ENCODE data around the gene DNAH7. TPM values are rescaled to one million over a fixed set of nuclear protein-coding genes. Genes with fewer than 3 reads are reported as not detected.
"Not testable (repeated sequence)": the region's sequence is repeated elsewhere in the genome, so short reads cannot be mapped to it uniquely, and the experiment has no call there.

Gene DNAH7
- total RNA-seq, 2 experiments from 2014 or later = 0.07 TPM

GRCh38 chr2:195937176-195937575, 131.5 kb downstream of the DNAH7 start:
- H3K4me3 Mint-ChIP-seq = no peak overlapping the region
- no peak overlapping the region for H3K27ac Mint-ChIP-seq
- ChIA-PET POLR2A (no interaction called here), CTCF (interaction anchor here (0.8 kb wide), 1 partner anchor 272 kb away, joined by 3 read pairs; no protein-coding TSS in a partner anchor)
- H3K9me3 Mint-ChIP-seq = no peaks in the 10 kb centered on the region
- ATAC-seq = no peak
- no peaks in the 10 kb centered on the region for H3K4me1 Mint-ChIP-seq (ENCODE audit: low read depth)
- DNase-seq = no peak
- no peaks in the 10 kb centered on the region for H3K36me3 Mint-ChIP-seq (ENCODE audit: low read depth)
- no peak for TF ChIP-seq CTCF (IDR thresholded peaks at IDR 0.05)
- intact Hi-C loops (cut with micrococcal nuclease) = no loop called here
- H3K27me3 Mint-ChIP-seq = no peaks in the 10 kb centered on the region

- Mint-ChIP-seq H3K4me1 (ENCODE audit: low read depth) (no peaks in the 10 kb centered on the region), H3K36me3 (ENCODE audit: low read depth) (no peaks in the 10 kb centered on the region), H3K9me3 (peaks cover 2% of the 10 kb centered on the region), H3K27me3 (no peaks in the 10 kb centered on the region), H3K27ac (no peak overlapping the region), H3K4me3 (no peak overlapping the region)
- CTCF ChIA-PET = no interaction called here
- intact Hi-C loops (cut with micrococcal nuclease) = no loop called here
- no peak for TF ChIP-seq CTCF (IDR thresholded peaks at IDR 0.05)
- POLR2A ChIA-PET = no interaction called here
- DNase-seq (no peak), ATAC-seq (no peak)
Observed at GRCh38 chr2:195934484-195934883, 134.2 kb downstream of the DNAH7 start.

GRCh38 chr2:195929531-195929930, 139.1 kb downstream of the DNAH7 start:
- Mint-ChIP-seq H3K27me3 (no peaks in the 10 kb centered on the region), H3K27ac (no peak overlapping the region), H3K36me3 (ENCODE audit: low read depth) (no peaks in the 10 kb centered on the region), H3K9me3 (peaks cover 2% of the 10 kb centered on the region), H3K4me1 (ENCODE audit: low read depth) (no peaks in the 10 kb centered on the region), H3K4me3 (no peak overlapping the region)
- DNase-seq (no peak), ATAC-seq (no peak)
- POLR2A ChIA-PET = no interaction called here
- CTCF ChIA-PET = no interaction called here
- TF ChIP-seq CTCF (IDR thresholded peaks at IDR 0.05) = no peak
- intact Hi-C loops (cut with micrococcal nuclease) = no loop called here

GRCh38 chr2:195925120-195925519, 143.5 kb downstream of the DNAH7 start:
- ATAC-seq (no peak), DNase-seq (no peak)
- CTCF ChIA-PET = no interaction called here
- intact Hi-C loops (cut with micrococcal nuclease) = no loop called here
- Mint-ChIP-seq H3K9me3 (peaks cover under 1% of the 10 kb centered on the region), H3K27ac (no peak overlapping the region), H3K27me3 (no peaks in the 10 kb centered on the region), H3K36me3 (ENCODE audit: low read depth) (no peaks in the 10 kb centered on the region), H3K4me3 (no peak overlapping the region), H3K4me1 (ENCODE audit: low read depth) (no peaks in the 10 kb centered on the region)
- TF ChIP-seq CTCF (IDR thresholded peaks at IDR 0.05) = no peak
- POLR2A ChIA-PET = no interaction called here

GRCh38 chr2:195923889-195924288, 144.7 kb downstream of the DNAH7 start:
- no peak for DNase-seq
- H3K27ac Mint-ChIP-seq = no peak overlapping the region
- no peaks in the 10 kb centered on the region for H3K27me3 Mint-ChIP-seq
- intact Hi-C loops (cut with micrococcal nuclease) = no loop called here
- POLR2A ChIA-PET = no interaction called here
- H3K9me3 Mint-ChIP-seq = peaks cover 2% of the 10 kb centered on the region
- no peaks in the 10 kb centered on the region for H3K4me1 Mint-ChIP-seq (ENCODE audit: low read depth)
- ATAC-seq = no peak
- TF ChIP-seq CTCF (IDR thresholded peaks at IDR 0.05) = no peak
- H3K36me3 Mint-ChIP-seq (ENCODE audit: low read depth) = no peaks in the 10 kb centered on the region
- H3K4me3 Mint-ChIP-seq = no peak overlapping the region
- CTCF ChIA-PET = no interaction called here

GRCh38 chr2:195917021-195917600, 151.5 kb downstream of the DNAH7 start:
- H3K4me3 Mint-ChIP-seq; intact Hi-C loops (cut with micrococcal nuclease); DNase-seq; H3K36me3 Mint-ChIP-seq (ENCODE audit: low read depth); H3K9me3 Mint-ChIP-seq; H3K27me3 Mint-ChIP-seq; H3K27ac Mint-ChIP-seq; H3K4me1 Mint-ChIP-seq (ENCODE audit: low read depth); CTCF ChIA-PET; POLR2A ChIA-PET; ATAC-seq: not testable (repeated sequence)

Data from activated CD8-positive, alpha-beta T cell treated with anti-CD3 and anti-CD28 coated beads for 36 hours (primary cell).